ENCODE results near the gene RAB11FIP4. TPM values are rescaled to one million over a fixed set of nuclear protein-coding genes. Genes with fewer than 3 reads are reported as not detected.

The RAB11FIP4 gene
- total RNA-seq, 1 donor from 2014 or later: 103 TPM

DNA sequence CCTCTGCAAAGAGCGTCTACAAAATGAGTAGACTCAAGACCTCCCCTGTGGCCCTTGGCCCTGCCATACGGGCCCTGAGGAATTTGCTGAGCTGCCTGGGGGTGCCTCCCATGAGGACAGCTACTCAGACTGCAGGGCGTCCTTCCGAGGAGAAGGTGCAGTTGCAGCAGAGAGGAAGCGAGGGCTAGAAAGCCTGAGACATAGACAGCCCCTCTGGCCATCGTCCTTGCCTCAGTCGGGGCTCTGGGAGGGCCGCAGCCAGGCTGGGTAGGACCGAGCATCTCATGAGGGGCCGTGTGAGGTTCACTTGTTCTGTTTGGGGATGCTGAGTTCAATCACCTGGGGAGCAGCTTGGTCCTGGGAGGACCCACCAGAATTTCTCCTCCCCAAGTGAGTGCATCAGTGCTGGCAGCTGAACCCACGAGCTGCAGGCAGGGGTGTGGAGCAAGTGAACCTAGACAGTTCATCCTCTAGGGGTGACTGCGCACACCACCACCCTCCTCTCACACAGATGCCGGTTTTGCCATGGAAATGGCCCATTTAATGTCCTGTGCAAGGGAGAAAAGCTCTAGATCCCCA, 20.3 kb downstream of the RAB11FIP4 start:
- no peaks in the 10 kb centered on the region for H3K36me3 Mint-ChIP-seq (ENCODE audit: unreplicated experiment)
- no peak overlapping the region for H3K4me3 Mint-ChIP-seq (ENCODE audit: unreplicated experiment)
- TF ChIP-seq, protein P1, sequence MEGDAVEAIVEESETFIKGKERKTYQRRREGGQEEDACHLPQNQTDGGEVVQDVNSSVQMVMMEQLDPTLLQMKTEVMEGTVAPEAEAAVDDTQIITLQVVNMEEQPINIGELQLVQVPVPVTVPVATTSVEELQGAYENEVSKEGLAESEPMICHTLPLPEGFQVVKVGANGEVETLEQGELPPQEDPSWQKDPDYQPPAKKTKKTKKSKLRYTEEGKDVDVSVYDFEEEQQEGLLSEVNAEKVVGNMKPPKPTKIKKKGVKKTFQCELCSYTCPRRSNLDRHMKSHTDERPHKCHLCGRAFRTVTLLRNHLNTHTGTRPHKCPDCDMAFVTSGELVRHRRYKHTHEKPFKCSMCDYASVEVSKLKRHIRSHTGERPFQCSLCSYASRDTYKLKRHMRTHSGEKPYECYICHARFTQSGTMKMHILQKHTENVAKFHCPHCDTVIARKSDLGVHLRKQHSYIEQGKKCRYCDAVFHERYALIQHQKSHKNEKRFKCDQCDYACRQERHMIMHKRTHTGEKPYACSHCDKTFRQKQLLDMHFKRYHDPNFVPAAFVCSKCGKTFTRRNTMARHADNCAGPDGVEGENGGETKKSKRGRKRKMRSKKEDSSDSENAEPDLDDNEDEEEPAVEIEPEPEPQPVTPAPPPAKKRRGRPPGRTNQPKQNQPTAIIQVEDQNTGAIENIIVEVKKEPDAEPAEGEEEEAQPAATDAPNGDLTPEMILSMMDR (IDR thresholded peaks at IDR 0.05; ENCODE audit: partially characterized antibody, unreplicated experiment): no peak
- no peak overlapping the region for H3K27ac Mint-ChIP-seq (ENCODE audit: unreplicated experiment)
- H3K4me1 Mint-ChIP-seq (ENCODE audit: low read depth, unreplicated experiment): peaks cover 49% of the 10 kb centered on the region
- peaks cover 13% of the 10 kb centered on the region for H3K27me3 Mint-ChIP-seq (ENCODE audit: unreplicated experiment)
- DNase-seq: no peak
- H3K9me3 Mint-ChIP-seq (ENCODE audit: unreplicated experiment): peaks cover 14% of the 10 kb centered on the region

DNA sequence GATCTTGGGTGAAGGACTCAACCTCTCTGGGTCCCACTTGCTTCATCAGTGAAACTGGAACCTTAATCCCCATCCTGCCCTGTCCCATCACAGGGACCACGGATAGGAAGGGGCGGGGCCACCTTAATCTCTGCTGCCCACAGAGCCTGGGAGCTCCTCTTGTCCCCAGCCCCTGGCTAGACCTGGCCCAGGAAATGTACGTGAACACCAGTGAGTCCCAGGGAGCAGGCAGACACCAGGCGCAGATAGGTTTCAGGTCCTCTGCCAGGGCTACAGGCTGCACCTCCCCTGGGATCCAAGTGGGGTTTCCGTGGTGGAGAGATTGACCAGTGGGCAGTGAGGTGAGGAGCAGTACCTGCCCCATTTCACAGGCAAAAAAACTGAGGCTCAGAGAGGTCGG, 21.0 kb downstream of the RAB11FIP4 start:
- no peaks in the 10 kb centered on the region for H3K36me3 Mint-ChIP-seq (ENCODE audit: unreplicated experiment)
- TF ChIP-seq, protein P1 (IDR thresholded peaks at IDR 0.05; ENCODE audit: partially characterized antibody, unreplicated experiment): no peak
- H3K9me3 Mint-ChIP-seq (ENCODE audit: unreplicated experiment): peaks cover 14% of the 10 kb centered on the region
- H3K27me3 Mint-ChIP-seq (ENCODE audit: unreplicated experiment): peaks cover 12% of the 10 kb centered on the region
- no peak overlapping the region for H3K4me3 Mint-ChIP-seq (ENCODE audit: unreplicated experiment)
- peaks cover 48% of the 10 kb centered on the region for H3K4me1 Mint-ChIP-seq (ENCODE audit: low read depth, unreplicated experiment)
- H3K27ac Mint-ChIP-seq (ENCODE audit: unreplicated experiment): peak overlapping the region; percentile 79
- no peak for DNase-seq

DNA sequence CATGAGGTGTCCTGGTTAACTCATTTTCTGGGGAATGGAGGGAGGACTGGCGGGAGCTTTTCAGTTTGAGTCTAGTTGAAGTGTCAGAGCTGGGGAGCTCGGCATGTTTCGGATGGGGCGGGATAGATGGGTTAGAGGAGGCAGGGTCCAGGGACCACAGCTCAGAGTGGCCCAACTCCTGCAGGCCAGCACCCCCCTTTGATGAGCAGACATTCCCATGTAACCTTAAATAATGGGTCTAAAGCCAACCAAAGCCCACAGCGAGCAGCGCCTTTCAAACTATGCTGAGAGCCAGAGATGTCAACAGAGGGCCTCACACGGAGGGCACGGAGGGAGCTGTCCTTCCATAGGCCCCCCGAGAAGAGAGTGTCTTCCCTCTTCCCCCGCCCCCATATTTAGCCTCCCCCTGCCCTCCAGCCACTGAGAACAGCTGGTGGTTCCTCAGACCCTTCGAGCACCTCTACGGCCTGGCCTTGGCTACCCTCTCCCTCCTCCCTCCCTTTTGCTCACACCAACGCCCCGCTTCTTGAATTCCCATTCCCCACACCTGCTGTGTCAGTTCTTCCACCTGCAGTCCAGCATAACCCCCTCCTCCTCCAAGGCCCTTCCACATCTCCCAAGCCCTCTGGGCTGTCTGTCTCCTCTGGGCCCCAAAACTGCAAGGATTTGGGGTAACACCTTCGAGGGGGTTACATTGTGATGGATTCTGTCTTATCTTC, 21.8 kb downstream of the RAB11FIP4 start:
- H3K27ac Mint-ChIP-seq (ENCODE audit: unreplicated experiment): peak overlapping the region; percentile 88
- H3K36me3 Mint-ChIP-seq (ENCODE audit: unreplicated experiment): no peaks in the 10 kb centered on the region
- peaks cover 14% of the 10 kb centered on the region for H3K9me3 Mint-ChIP-seq (ENCODE audit: unreplicated experiment)
- TF ChIP-seq, protein P1 (IDR thresholded peaks at IDR 0.05; ENCODE audit: partially characterized antibody, unreplicated experiment): no peak
- peaks cover 14% of the 10 kb centered on the region for H3K27me3 Mint-ChIP-seq (ENCODE audit: unreplicated experiment)
- H3K4me1 Mint-ChIP-seq (ENCODE audit: low read depth, unreplicated experiment): peaks cover 48% of the 10 kb centered on the region
- H3K4me3 Mint-ChIP-seq (ENCODE audit: unreplicated experiment): peak overlapping the region; percentile 52
- DNase-seq: no peak

DNA sequence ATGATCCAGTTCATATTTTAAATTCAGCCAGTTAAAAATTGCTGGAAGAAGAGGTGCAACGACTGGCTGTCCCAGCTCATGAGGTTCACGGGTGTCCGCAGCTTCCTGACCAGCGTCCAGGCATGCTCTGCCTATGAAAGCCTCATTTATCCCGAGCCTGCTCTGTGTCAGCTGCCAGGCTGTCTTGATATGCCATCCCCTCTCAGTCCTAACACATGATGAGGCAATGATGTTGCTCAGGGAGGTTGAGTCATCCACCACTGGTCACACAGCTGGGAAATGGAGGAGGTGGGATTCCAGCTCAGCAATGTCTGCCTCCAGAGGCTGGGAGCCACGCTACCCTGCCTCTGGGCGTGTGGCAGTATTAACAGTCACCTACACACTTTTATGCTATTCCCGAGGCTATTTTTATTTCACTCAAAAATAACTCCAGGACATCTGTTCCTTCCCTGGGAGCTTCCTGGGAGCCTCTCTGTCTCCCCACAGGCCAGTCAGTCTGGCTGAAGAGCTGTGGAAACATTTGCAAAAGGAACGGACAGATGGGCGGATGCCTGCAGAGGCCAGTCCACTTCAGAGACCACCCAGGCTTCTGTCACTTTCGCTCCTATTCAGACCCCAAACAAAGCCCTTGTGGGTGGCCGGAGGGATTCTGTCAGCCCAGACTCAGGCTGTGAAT, 22.5 kb downstream of the RAB11FIP4 start:
- Mint-ChIP-seq H3K36me3 (ENCODE audit: unreplicated experiment) (no peaks in the 10 kb centered on the region), H3K27ac (ENCODE audit: unreplicated experiment) (peak overlapping the region; percentile 88), H3K4me1 (ENCODE audit: low read depth, unreplicated experiment) (peaks cover 46% of the 10 kb centered on the region), H3K27me3 (ENCODE audit: unreplicated experiment) (peaks cover 14% of the 10 kb centered on the region), H3K4me3 (ENCODE audit: unreplicated experiment) (peak overlapping the region; percentile 52), H3K9me3 (ENCODE audit: unreplicated experiment) (peaks cover 14% of the 10 kb centered on the region)
- TF ChIP-seq, protein P1 (IDR thresholded peaks at IDR 0.05; ENCODE audit: partially characterized antibody, unreplicated experiment): no peak
- DNase-seq: peak; percentile 51

DNA sequence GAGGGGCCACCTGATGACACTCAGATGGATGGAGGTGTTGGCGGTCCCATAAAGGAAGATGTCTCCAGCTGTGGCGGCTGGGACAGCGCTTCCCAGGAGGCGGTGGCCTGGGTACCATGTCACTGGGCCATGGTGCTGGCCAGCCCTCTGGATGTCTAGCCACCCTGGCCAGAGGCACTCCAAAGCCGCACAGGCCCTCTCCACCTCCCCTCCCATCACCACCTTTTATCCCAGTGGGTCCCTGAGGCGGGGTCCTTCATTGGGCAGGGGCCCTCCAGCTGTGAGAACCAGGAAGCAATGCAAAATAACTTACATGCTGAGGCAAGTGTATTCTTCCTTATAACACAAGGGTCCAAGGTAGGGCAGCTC, 23.1 kb downstream of the RAB11FIP4 start:
- Mint-ChIP-seq H3K4me3 (ENCODE audit: unreplicated experiment) (no peak overlapping the region), H3K9me3 (ENCODE audit: unreplicated experiment) (peaks cover 14% of the 10 kb centered on the region), H3K4me1 (ENCODE audit: low read depth, unreplicated experiment) (peaks cover 43% of the 10 kb centered on the region), H3K36me3 (ENCODE audit: unreplicated experiment) (no peaks in the 10 kb centered on the region), H3K27ac (ENCODE audit: unreplicated experiment) (peak overlapping the region; percentile 88), H3K27me3 (ENCODE audit: unreplicated experiment) (peaks cover 14% of the 10 kb centered on the region)
- TF ChIP-seq, protein P1 (IDR thresholded peaks at IDR 0.05; ENCODE audit: partially characterized antibody, unreplicated experiment): no peak
- DNase-seq: no peak

Data from glutamatergic neuron (in vitro differentiated cells).